GM19239 (cell line): ENCODE data around the gene UBIAD1.
"Not testable (repeated sequence)": the region's sequence is repeated elsewhere in the genome, so short reads cannot be mapped to it uniquely, and the experiment has no call there.

ENCODE experiments used
- DNase-seq: peaks from one replicate; pipeline ENCODE4 v3.0.0; 2011; ENCODE audit warnings: low spot score; ENCODE audit not compliant: insufficient read length
- FAIRE-seq: peaks from 2 replicates; lab custom pipeline; 2011; peaks lifted over from hg19 to GRCh38; lab: Jason Lieb, UNC

Gene UBIAD1

DNA sequence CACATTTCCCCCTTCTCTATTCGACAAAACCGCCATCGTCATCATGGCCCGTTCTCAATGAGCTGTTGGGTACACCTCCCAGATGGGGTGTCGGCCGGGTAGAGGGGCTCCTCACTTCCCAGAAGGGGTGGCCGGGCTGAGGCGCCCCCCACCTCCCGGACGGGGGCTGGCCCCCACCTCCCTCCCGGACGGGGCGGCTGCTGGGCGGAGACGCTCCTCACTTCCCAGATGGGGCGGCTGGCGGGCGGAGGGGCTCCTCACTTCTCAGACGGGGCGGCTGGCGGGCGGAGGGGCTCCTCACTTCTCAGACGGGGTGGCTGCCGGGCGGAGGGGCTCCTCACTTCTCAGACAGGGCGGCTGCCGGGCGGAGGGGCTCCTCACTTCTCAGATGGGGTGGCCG lies 32.5 kb downstream of the UBIAD1 start:
- not testable (repeated sequence) for DNase-seq, FAIRE-seq

- FAIRE-seq (no peak), DNase-seq (no peak)
Observed at GRCh38 chr1:11307852-11308251, 34.9 kb downstream of the UBIAD1 start.

- no peak for FAIRE-seq
Observed at GRCh38 chr1:11308699-11309224, 35.8 kb downstream of the UBIAD1 start.

GRCh38 chr1:11309385-11309784 lies 36.4 kb downstream of the UBIAD1 start:
- no peak for DNase-seq
- no peak for FAIRE-seq

More at GRCh38 chr1:11308699-11309224, 35.8 kb downstream of the UBIAD1 start:
- DNase-seq, result no peak

GRCh38 chr1:11311816-11312755 lies 39.1 kb downstream of the UBIAD1 start:
- FAIRE-seq (no peak), DNase-seq (no peak)

DNA sequence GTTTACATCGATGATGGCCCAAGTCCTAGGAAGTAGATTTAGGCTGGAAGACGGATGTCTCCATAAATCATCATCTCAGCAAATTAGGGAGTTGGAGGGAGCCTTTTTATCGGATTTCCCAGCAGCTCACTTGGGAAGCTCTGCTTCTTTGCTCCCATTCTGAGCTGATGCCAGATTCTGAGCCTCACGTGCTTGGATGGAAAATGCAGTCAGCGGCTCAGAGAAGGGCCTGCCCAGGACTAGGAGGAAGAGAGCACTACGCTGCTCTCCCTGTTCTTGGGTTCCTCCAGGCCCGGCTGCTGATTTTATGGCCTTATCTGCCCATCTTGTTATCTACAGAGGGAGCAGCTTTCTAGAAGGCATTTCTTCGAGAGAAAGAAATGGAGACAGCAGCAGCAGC lies 42.0 kb downstream of the UBIAD1 start:
- no peak for FAIRE-seq
- DNase-seq, result no peak

DNA sequence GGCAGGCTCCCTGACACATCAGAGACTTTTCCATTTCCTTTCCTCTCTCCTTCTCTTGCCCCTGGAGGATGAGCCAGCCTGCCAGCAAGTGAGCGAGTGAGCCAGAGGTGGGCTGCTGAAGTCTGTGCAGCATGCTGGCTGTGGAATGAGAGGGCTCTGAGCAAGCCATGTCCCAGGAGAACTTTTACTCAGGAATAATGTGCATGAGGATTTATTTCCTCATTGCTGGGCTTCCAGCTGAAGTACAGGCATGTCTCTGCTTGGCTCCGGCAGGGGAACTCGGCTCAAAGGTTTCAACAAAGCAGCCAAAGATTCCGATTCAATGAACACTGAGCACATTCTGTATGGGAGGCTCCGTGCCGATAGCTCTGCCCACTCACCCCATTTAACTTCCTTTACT lies 43.7 kb downstream of the UBIAD1 start:
- DNase-seq (no peak), FAIRE-seq (no peak)

- DNase-seq, result no peak
Observed at GRCh38 chr1:11318982-11319381, 46.0 kb downstream of the UBIAD1 start.

DNA sequence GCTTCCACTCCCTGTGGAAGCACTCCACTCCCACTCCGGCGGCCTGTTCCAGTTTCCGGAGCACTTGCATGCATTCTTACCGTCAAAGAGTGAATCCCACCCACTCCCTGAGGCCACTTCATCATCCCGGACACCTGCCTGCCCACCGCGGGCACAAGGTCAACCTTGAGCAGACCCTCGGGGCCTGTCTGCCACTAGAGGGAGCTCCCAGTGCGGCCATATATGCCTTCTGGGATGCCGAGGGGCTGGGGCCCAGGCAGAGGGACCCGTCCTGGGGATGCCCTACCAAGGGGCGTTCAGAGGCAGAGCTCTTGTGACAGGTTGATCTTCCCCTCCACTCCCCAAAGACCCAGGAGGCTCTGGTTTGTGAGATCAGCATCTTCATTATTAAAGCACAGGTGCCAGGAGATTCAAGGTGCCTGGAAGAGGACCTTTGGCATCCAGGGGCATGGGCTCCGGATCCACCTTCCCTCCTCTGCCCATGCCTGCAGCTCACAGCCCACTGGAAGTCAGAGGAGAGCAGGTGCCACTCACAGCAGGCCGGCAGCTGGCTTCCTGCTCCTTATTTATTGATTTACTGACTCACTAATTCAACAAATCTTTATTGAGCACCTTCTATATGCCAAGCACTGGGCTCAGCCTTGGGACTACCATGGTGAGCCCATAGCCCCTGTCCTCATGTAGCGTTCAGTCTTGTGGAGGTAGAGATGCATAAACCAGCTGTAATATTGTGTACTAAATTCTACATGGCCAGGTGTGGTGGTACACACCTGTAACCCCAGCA lies 47.3 kb downstream of the UBIAD1 start:
- FAIRE-seq (no peak), DNase-seq (peak; percentile 40)

More at GRCh38 chr1:11318982-11319381, 46.0 kb downstream of the UBIAD1 start:
- no peak for FAIRE-seq

- DNase-seq, result no peak
- FAIRE-seq, result no peak
Observed at GRCh38 chr1:11321656-11322491, 48.9 kb downstream of the UBIAD1 start.

- no peak for FAIRE-seq
Observed at GRCh38 chr1:11324567-11325165, 51.7 kb downstream of the UBIAD1 start.

GRCh38 chr1:11326070-11326469 lies 53.1 kb downstream of the UBIAD1 start:
- FAIRE-seq (no peak), DNase-seq (no peak)

More at GRCh38 chr1:11324567-11325165, 51.7 kb downstream of the UBIAD1 start:
- DNase-seq, result no peak

GRCh38 chr1:11328444-11328843 lies 55.4 kb downstream of the UBIAD1 start:
- no peak for DNase-seq
- no peak for FAIRE-seq

DNA sequence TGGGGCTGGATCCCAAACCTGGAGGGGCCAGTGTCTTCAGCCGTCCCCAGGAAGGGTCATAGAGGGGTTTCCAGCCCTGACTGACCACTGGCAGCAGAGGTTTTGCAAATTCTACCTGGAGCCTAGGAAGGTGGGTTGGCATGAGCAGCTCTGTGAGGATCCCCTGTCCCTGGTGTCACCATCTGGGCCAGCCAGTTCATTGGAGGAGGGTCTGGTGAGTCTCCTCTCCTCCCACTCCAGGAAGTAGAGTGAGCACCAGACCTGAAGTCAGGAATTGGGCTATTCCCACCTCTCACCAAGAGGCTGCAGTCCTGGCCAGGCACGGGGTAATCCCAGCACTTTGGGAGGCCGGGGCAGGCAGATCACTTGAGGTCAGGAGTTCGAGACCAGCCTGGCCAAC lies 57.4 kb downstream of the UBIAD1 start:
- DNase-seq (no peak), FAIRE-seq (no peak)

- DNase-seq (no peak), FAIRE-seq (no peak)
Observed at GRCh38 chr1:11331036-11331944, 58.3 kb downstream of the UBIAD1 start.

- FAIRE-seq, result no peak
- no peak for DNase-seq
Observed at GRCh38 chr1:11331945-11332546, 59.0 kb downstream of the UBIAD1 start.

GRCh38 chr1:11333631-11334030 lies 60.6 kb downstream of the UBIAD1 start:
- FAIRE-seq (no peak), DNase-seq (no peak)

DNA sequence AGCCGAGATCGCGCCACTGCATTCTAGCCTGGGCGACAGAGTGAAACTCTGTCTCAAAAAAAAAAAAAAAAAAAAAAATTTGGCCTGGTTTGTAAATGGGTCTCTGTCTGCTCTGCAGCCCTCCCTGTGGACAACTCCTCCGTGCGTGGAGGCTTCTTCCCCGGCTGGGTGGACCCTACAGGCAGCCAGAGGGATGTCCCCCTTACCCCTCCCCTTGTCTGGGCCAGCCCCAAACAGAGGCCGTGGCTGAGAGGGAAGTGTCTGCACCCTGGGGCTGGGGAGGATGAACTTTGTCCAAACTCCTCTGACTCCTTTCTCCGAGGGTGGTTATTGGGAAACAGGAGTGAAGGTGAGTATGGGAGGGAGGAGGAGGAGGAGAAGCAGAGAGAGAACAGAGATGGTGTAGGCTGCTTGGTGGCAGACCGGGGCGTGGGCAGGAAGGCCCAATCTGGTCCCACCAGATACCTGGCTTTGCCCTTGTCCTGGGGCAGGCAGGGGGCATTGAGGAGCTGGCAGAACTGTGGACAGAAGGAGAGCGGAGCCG lies 61.3 kb downstream of the UBIAD1 start:
- no peak for FAIRE-seq
- no peak for DNase-seq
